NCI-H345 treated with DMSO at 0.1 percent for 48 hours (cell line): Measurements from ENCODE around the gene KCNQ1OT1.

ENCODE experiments used
- DNase-seq: peaks from one replicate; lab custom pipeline; 2025; ENCODE audit not compliant: unreplicated experiment; lab: John Stamatoyannopoulos, UW

Gene KCNQ1OT1

GRCh38 chr11:2669634-2670469, 29.9 kb downstream of the KCNQ1OT1 start:
- DNase-seq: no peak

- no peak for DNase-seq
Measured at GRCh38 chr11:2668876-2669275, 30.9 kb downstream of the KCNQ1OT1 start.

GRCh38 chr11:2667940-2668339, 31.9 kb downstream of the KCNQ1OT1 start:
- DNase-seq: no peak

GRCh38 chr11:2666828-2667570, 32.8 kb downstream of the KCNQ1OT1 start:
- no peak for DNase-seq

GRCh38 chr11:2666401-2666741, 33.4 kb downstream of the KCNQ1OT1 start:
- DNase-seq: no peak

- no peak for DNase-seq
Measured at GRCh38 chr11:2665526-2666400, 34.0 kb downstream of the KCNQ1OT1 start.

- DNase-seq: no peak
Measured at GRCh38 chr11:2664791-2665525, 34.8 kb downstream of the KCNQ1OT1 start.

- no peak for DNase-seq
Measured at GRCh38 chr11:2664376-2664775, 35.4 kb downstream of the KCNQ1OT1 start.

GRCh38 chr11:2663915-2664314, 35.9 kb downstream of the KCNQ1OT1 start:
- no peak for DNase-seq

- DNase-seq: no peak
Measured at GRCh38 chr11:2663506-2663905, 36.3 kb downstream of the KCNQ1OT1 start.

- no peak for DNase-seq
Measured at GRCh38 chr11:2662430-2663299, 37.1 kb downstream of the KCNQ1OT1 start.

- DNase-seq: no peak
Measured at GRCh38 chr11:2662024-2662312, 37.8 kb downstream of the KCNQ1OT1 start.

- no peak for DNase-seq
Measured at GRCh38 chr11:2661173-2662023, 38.4 kb downstream of the KCNQ1OT1 start.

GRCh38 chr11:2660357-2660939, 39.3 kb downstream of the KCNQ1OT1 start:
- no peak for DNase-seq

- no peak for DNase-seq
Measured at GRCh38 chr11:2657697-2658284, 42.0 kb downstream of the KCNQ1OT1 start.

GRCh38 chr11:2656859-2657258, 42.9 kb downstream of the KCNQ1OT1 start:
- no peak for DNase-seq

GRCh38 chr11:2655834-2656622, 43.8 kb downstream of the KCNQ1OT1 start:
- peak; percentile 33 for DNase-seq
